GM18505 (cell line): Measurements from ENCODE around the gene ZNF382.

ENCODE experiments used
- ATAC-seq: cut with Tn5 transposase; IDR thresholded peaks from one replicate; pipeline ENCODE4 v1.9.1; 2021; ENCODE audit not compliant: unreplicated experiment
- POLR2A ChIP-seq: IDR thresholded peaks from 4 replicates; pipeline ENCODE4 v1.6.1; 2011; ENCODE audit warnings: borderline replicate concordance; ENCODE audit not compliant: insufficient read depth, insufficient read length; ENCODE audit errors: extremely low read depth

ZNF382 gene

GRCh38 chr19:36635342-36635741 is 30.2 kb downstream of the ZNF382 start:
- ATAC-seq: no peak
- TF ChIP-seq POLR2A: no peak

- TF ChIP-seq POLR2A: no peak
- ATAC-seq: no peak
These were observed 33.9 kb downstream of the ZNF382 start for GRCh38 chr19:36638862-36639510.

- TF ChIP-seq POLR2A: no peak
- no peak for ATAC-seq
These were observed 41.6 kb downstream of the ZNF382 start for GRCh38 chr19:36646746-36647145.

- no peak for TF ChIP-seq POLR2A
- no peak for ATAC-seq
These were observed 47.8 kb downstream of the ZNF382 start for GRCh38 chr19:36652958-36653357.

- no peak for ATAC-seq
These were observed 60.7 kb downstream of the ZNF382 start for GRCh38 chr19:36665832-36666231.

GRCh38 chr19:36668646-36669045 is 63.5 kb downstream of the ZNF382 start:
- ATAC-seq: no peak
- TF ChIP-seq POLR2A: no peak

More at GRCh38 chr19:36665832-36666231, 60.7 kb downstream of the ZNF382 start:
- no peak for TF ChIP-seq POLR2A

GRCh38 chr19:36672368-36672767 is 67.3 kb downstream of the ZNF382 start:
- TF ChIP-seq POLR2A: no peak
- ATAC-seq: no peak

GRCh38 chr19:36674201-36674600 is 69.1 kb downstream of the ZNF382 start:
- TF ChIP-seq POLR2A: no peak
- ATAC-seq: no peak

GRCh38 chr19:36679455-36679854 is 74.3 kb downstream of the ZNF382 start:
- no peak for TF ChIP-seq POLR2A
- ATAC-seq: no peak
